Liver (tissue), 3 donors: ENCODE data around the gene ABCA1.

Experiments used
- CTCF ChIP-seq: fragments of 150-350 bp; IDR thresholded peaks from 2 replicates; pipeline ENCODE4 v1.5.1; 2017; ENCODE audit warnings: improper control_type of control experiment, low read depth, low read length; ENCODE audit not compliant: missing input control
- HNF4A ChIP-seq, 2 donors: conservative IDR thresholded peaks; 2 replicates each; pipeline ENCODE4 v1.6.1; 2016; ENCODE audit warnings: antibody characterized with exemption in 2 of 2, mild to moderate bottlenecking in 2 of 2
- MAX ChIP-seq: IDR thresholded peaks from 2 replicates; pipeline ENCODE4 v1.6.1; 2016; ENCODE audit warnings: antibody characterized with exemption
- NR2F2 ChIP-seq: IDR thresholded peaks from 2 replicates; pipeline ENCODE4 v1.6.1; 2016; ENCODE audit warnings: antibody characterized with exemption
- REST ChIP-seq: IDR thresholded peaks from 2 replicates; pipeline ENCODE4 v1.6.1; 2016; ENCODE audit warnings: antibody characterized with exemption, mild to moderate bottlenecking
- SP1 ChIP-seq: IDR thresholded peaks from 2 replicates; pipeline ENCODE4 v1.6.1; 2018; ENCODE audit warnings: antibody characterized with exemption, mild to moderate bottlenecking
- TAF1 ChIP-seq: conservative IDR thresholded peaks from 2 replicates; pipeline ENCODE4 v1.6.1; 2016; ENCODE audit warnings: antibody characterized with exemption, mild to moderate bottlenecking
- YY1 ChIP-seq: IDR thresholded peaks from 2 replicates; pipeline ENCODE4 v1.6.1; 2016; ENCODE audit warnings: antibody characterized with exemption, mild to moderate bottlenecking
- donor health status: healthy.
- donor health status: healthy.

GRCh38 chr9:104863180-104863883 lies 64.6 kb downstream of the ABCA1 start:
- TF ChIP-seq TAF1 (no peak), CTCF (peak; percentile 72), REST (no peak), NR2F2 (no peak), YY1 (peak; percentile 27), HNF4A (conservative IDR thresholded peaks at IDR 0.05) (no peak), SP1 (no peak), MAX (peak; percentile 54)
